LNCaP clone FGC (cell line): ENCODE measurements around the gene MOB3B.

Experiments used
- DNase-seq: peaks from one replicate; pipeline ENCODE4 v3.0.0-alpha.2; 2011; ENCODE audit warnings: low read depth
- H3K4me3 ChIP-seq: 2 replicates; pipeline ENCODE4 v1.5.1; 2011; ENCODE audit warnings: mild to moderate bottlenecking, low read depth, low read length, control low read depth
- CTCF ChIP-seq: IDR thresholded peaks from 2 replicates; pipeline ENCODE4 v1.5.1; 2012; ENCODE audit warnings: mild to moderate bottlenecking; ENCODE audit not compliant: control insufficient read depth, insufficient read depth; ENCODE audit errors: extremely low read depth

MOB3B gene

GRCh38 chr9:27558307-27558706, 28.7 kb upstream of the MOB3B start:
- H3K4me3 ChIP-seq = no peak overlapping the region
- DNase-seq = no peak
- no peak for TF ChIP-seq CTCF

- no peak for TF ChIP-seq CTCF
- no peak overlapping the region for H3K4me3 ChIP-seq
- no peak for DNase-seq
Observed at GRCh38 chr9:27556470-27556869, 26.9 kb upstream of the MOB3B start.

GRCh38 chr9:27554712-27555111, 25.1 kb upstream of the MOB3B start:
- no peak overlapping the region for H3K4me3 ChIP-seq
- no peak for DNase-seq
- no peak for TF ChIP-seq CTCF

GRCh38 chr9:27549196-27549755, 19.7 kb upstream of the MOB3B start:
- TF ChIP-seq CTCF = no peak
- DNase-seq = no peak

GRCh38 chr9:27548055-27548741, 18.6 kb upstream of the MOB3B start:
- DNase-seq = no peak
- H3K4me3 ChIP-seq = no peak overlapping the region
- peak; percentile 42 for TF ChIP-seq CTCF

More at GRCh38 chr9:27549196-27549755, 19.7 kb upstream of the MOB3B start:
- H3K4me3 ChIP-seq = no peak overlapping the region

- DNase-seq = peak; percentile 78
- no peak for TF ChIP-seq CTCF
- H3K4me3 ChIP-seq = no peak overlapping the region
Observed at GRCh38 chr9:27545471-27545870, 15.9 kb upstream of the MOB3B start.

GRCh38 chr9:27542508-27542907, 12.9 kb upstream of the MOB3B start:
- DNase-seq = no peak
- no peak overlapping the region for H3K4me3 ChIP-seq
- TF ChIP-seq CTCF = no peak
